HG02938 (cell line): ENCODE results near the gene MICALL1.
A peak's percentile ranks its signal among the peaks of the same experiment; 100 is the strongest.

Experiments used
- ATAC-seq: cut with Tn5 transposase; IDR thresholded peaks from one replicate; pipeline ENCODE4 v1.9.1; 2021; ENCODE audit warnings: mild to moderate bottlenecking, moderate library complexity; ENCODE audit not compliant: unreplicated experiment

MICALL1 gene

GRCh38 chr22:37905534-37906363 is at the start of gene MICALL1:
MICALL1 (plus strand) TSS chr22:37906297; CDS start chr22:37906423, 126 bp downstream.
- peak; percentile 55 for ATAC-seq

- no peak for ATAC-seq
These were observed 45.2 kb upstream of the MICALL1 start for GRCh38 chr22:37860796-37861421.

GRCh38 chr22:37862570-37863325 is 43.3 kb upstream of the MICALL1 start:
- ATAC-seq: no peak

GRCh38 chr22:37865510-37865909 is 40.6 kb upstream of the MICALL1 start:
- ATAC-seq: no peak

- ATAC-seq: no peak
These were observed 35.8 kb upstream of the MICALL1 start for GRCh38 chr22:37870273-37870672.

GRCh38 chr22:37880668-37881440 is 25.2 kb upstream of the MICALL1 start:
- no peak for ATAC-seq

GRCh38 chr22:37884420-37884819 is 21.7 kb upstream of the MICALL1 start:
- ATAC-seq: no peak

- ATAC-seq: no peak
These were observed 18.3 kb upstream of the MICALL1 start for GRCh38 chr22:37887584-37888378.

- ATAC-seq: no peak
These were observed 14.2 kb upstream of the MICALL1 start for GRCh38 chr22:37891926-37892325.

- no peak for ATAC-seq
These were observed 13.3 kb upstream of the MICALL1 start for GRCh38 chr22:37892566-37893335.

- ATAC-seq: no peak
These were observed 12.5 kb upstream of the MICALL1 start for GRCh38 chr22:37893583-37893983.

- no peak for ATAC-seq
These were observed 11.0 kb upstream of the MICALL1 start for GRCh38 chr22:37894939-37895670.

- ATAC-seq: peak; percentile 42
These were observed 9.9 kb upstream of the MICALL1 start for GRCh38 chr22:37896181-37896592.

GRCh38 chr22:37896939-37897338 is 9.2 kb upstream of the MICALL1 start:
- ATAC-seq: no peak

- ATAC-seq: no peak
These were observed 8.3 kb upstream of the MICALL1 start for GRCh38 chr22:37897807-37898206.

- ATAC-seq: no peak
These were observed 7.5 kb upstream of the MICALL1 start for GRCh38 chr22:37898441-37899181.

- ATAC-seq: no peak
These were observed 1.2 kb upstream of the MICALL1 start for GRCh38 chr22:37904572-37905533.
